ENCODE data around the gene HERC2. TPM values are rescaled to one million over a fixed set of nuclear protein-coding genes. Genes with fewer than 3 reads are reported as not detected.

Gene HERC2
- total and polyA plus RNA-seq, 2 of the 8 experiments (the other 6 are each of a cell fraction or from before 2014, with no cell fraction given): 83.0 to 88.7 TPM

- H2BK15ac ChIP-seq (ENCODE audit: low read length): no peak overlapping the region
- H3K23me2 ChIP-seq (ENCODE audit: low read depth, low read length): peaks cover 40% of the 10 kb centered on the region
- no peak for FAIRE-seq
- no peak overlapping the region for H2BK12ac ChIP-seq (ENCODE audit: low read depth, low read length)
- H3K23ac ChIP-seq (ENCODE audit: insufficient read length): no peak overlapping the region
- H4K5ac ChIP-seq (ENCODE audit: insufficient read length, low read depth, low read length): no peak overlapping the region
- no peak overlapping the region for H2AK5ac ChIP-seq (ENCODE audit: low read depth, low read length)
- no peak overlapping the region for H3K56ac ChIP-seq (replicated peaks; ENCODE audit: insufficient read length, low read depth, low read length)
- peaks cover 0 to 32% of the 10 kb centered on the region in 2 experiments for H4K20me1 ChIP-seq (replicated peaks in 1 of 2; ENCODE audit: control insufficient read depth in 1 of 2, insufficient read depth in 2 of 2, low read length in 2 of 2)
- WGBS, 2 experiments (ENCODE audit: extremely low coverage in 1 of 2, insufficient coverage in 1 of 2, insufficient read length in 1 of 2, insufficient replicate concordance in 2 of 2, low coverage in 1 of 2, low lambda C conversion rate in 2 of 2, missing lambda C conversion rate in 1 of 2): 89% methylated on average over 7 of the region's 8 CpGs; no CpG with 5 or more reads in 1 of the 2 experiments
- H2BK120ac ChIP-seq (replicated peaks; ENCODE audit: low read depth, low read length): no peak overlapping the region
- H3K4ac ChIP-seq (replicated peaks; ENCODE audit: insufficient read length, low read depth, low read length): no peak overlapping the region
- no peak overlapping the region for H3K27ac ChIP-seq (ENCODE audit: low read depth, low read length)
- H3K4me1 ChIP-seq (replicated peaks in 1 of 4; ENCODE audit: control insufficient read depth in 3 of 4, insufficient read depth in 4 of 4, low read length in 3 of 4): peaks cover 0 to 21% (median 10%) of the 10 kb centered on the region in 4 experiments; a peak in 6 of 7 replicates
- POLR2A ChIA-PET (ENCODE audit: partially characterized antibody): no interaction called here
- H2AFZ ChIP-seq (ENCODE audit: low read length): no peak overlapping the region
- H3K18ac ChIP-seq (ENCODE audit: extremely low read depth, low read length): no peak overlapping the region
- H4K8ac ChIP-seq (ENCODE audit: extremely low read depth, insufficient read depth, low read length): no peak overlapping the region
- H3K36me3 ChIP-seq (ENCODE audit: control insufficient read depth in 2 of 4, insufficient read depth in 4 of 4, low read length in 3 of 4): no peaks in the 10 kb centered on the region
- DNase-seq (ENCODE audit: low read depth in 1 of 2, low spot score in 2 of 2): no peak
- peaks cover 27 to 67% (median 55%) of the 10 kb centered on the region in 4 experiments for H3K27me3 ChIP-seq (replicated peaks in 1 of 4; ENCODE audit: control insufficient read depth in 3 of 4, extremely low read depth in 1 of 4, insufficient read depth in 3 of 4, low read length in 3 of 4)
- H3K79me1 ChIP-seq (ENCODE audit: low read depth, low read length): no peaks in the 10 kb centered on the region; the same call in none of the 2 replicates
- CTCF ChIA-PET (ENCODE audit: partially characterized antibody): no interaction called here
- no peak overlapping the region for H4K91ac ChIP-seq (replicated peaks; ENCODE audit: insufficient read length, low read length)
- no peaks in the 10 kb centered on the region for H3K79me2 ChIP-seq (ENCODE audit: control insufficient read depth in 1 of 2, insufficient read depth in 2 of 2, low read length in 2 of 2)
- no peak overlapping the region for H2BK20ac ChIP-seq (ENCODE audit: low read length)
- no peak overlapping the region for H3K4me3 ChIP-seq (ENCODE audit: extremely low read depth in 1 of 4, insufficient read depth in 2 of 4, low read depth in 3 of 4, low read length in 4 of 4)
- H3K4me2 ChIP-seq (ENCODE audit: insufficient read depth in 1 of 2, low read depth in 2 of 2, low read length in 2 of 2): no peak overlapping the region
- no peak overlapping the region for H2BK5ac ChIP-seq (ENCODE audit: low read depth, low read length)
- H3K14ac ChIP-seq (ENCODE audit: insufficient read length): no peak overlapping the region
- no peak overlapping the region for H3K9ac ChIP-seq (replicated peaks in 1 of 4; ENCODE audit: extremely low read depth in 1 of 4, low read depth in 3 of 4, low read length in 3 of 4)
- no peaks in the 10 kb centered on the region for H3K9me3 ChIP-seq (ENCODE audit: insufficient read depth in 2 of 2, low read depth in 1 of 2, low read length in 1 of 2)
- TF ChIP-seq SP1 (IDR thresholded peaks at IDR 0.05; ENCODE audit: low read depth, low read length) (no peak), BCL11A (IDR thresholded peaks at IDR 0.05; ENCODE audit: low read depth in 2 of 2, low read length in 2 of 2) (no peak), HDAC2 (IDR thresholded peaks at IDR 0.05; ENCODE audit: borderline replicate concordance in 1 of 2, low read depth in 2 of 2, low read length in 2 of 2) (no peak), KDM5A (IDR thresholded peaks at IDR 0.05; ENCODE audit: low read length) (no peak), HDAC6 (IDR thresholded peaks at IDR 0.05; ENCODE audit: low read depth, low read length) (no peak), BRCA1 (IDR thresholded peaks at IDR 0.05; ENCODE audit: low read depth, low read length) (no peak), RFX5 (IDR thresholded peaks at IDR 0.05; ENCODE audit: borderline replicate concordance, low read depth, low read length) (no peak), RBBP5 (IDR thresholded peaks at IDR 0.05; ENCODE audit: borderline replicate concordance, low read depth, low read length) (no peak), ATF2 (IDR thresholded peaks at IDR 0.05; ENCODE audit: low read length) (no peak), RNF2 (IDR thresholded peaks at IDR 0.05; ENCODE audit: borderline replicate concordance, low read depth, low read length, missing control alignments, poor library complexity, severe bottlenecking) (no peak), KDM4A (IDR thresholded peaks at IDR 0.05; ENCODE audit: low read depth, low read length, severe bottlenecking) (no peak), MAFK (IDR thresholded peaks at IDR 0.05; ENCODE audit: low read depth, low read length) (no peak)
Observed at GRCh38 chr15:28101201-28101600, 220.8 kb downstream of the HERC2 start.
